ENCODE results near the gene PXK.
A peak's percentile ranks its signal among the peaks of the same experiment; 100 is the strongest.
"Not testable (repeated sequence)": the region's sequence is repeated elsewhere in the genome, so short reads cannot be mapped to it uniquely, and the experiment has no call there.

Gene PXK

GRCh38 chr3:58414538-58415197 is 82.0 kb downstream of the PXK start:
- DNase-seq, result peak in 15 of 51 donors; percentile 5 to 72 (median 25)

GRCh38 chr3:58416191-58416590 is 83.5 kb downstream of the PXK start:
- DNase-seq, result no peak

GRCh38 chr3:58417075-58417474 is 84.4 kb downstream of the PXK start:
- no peak for DNase-seq

- DNase-seq, result no peak
Measured at GRCh38 chr3:58418227-58418626, 85.5 kb downstream of the PXK start.

GRCh38 chr3:58419780-58420507 is 87.3 kb downstream of the PXK start:
- no peak for DNase-seq

- DNase-seq, result no peak
Measured at GRCh38 chr3:58421004-58421403, 88.3 kb downstream of the PXK start.

GRCh38 chr3:58422756-58423325 is 90.1 kb downstream of the PXK start:
- no peak for DNase-seq

- no peak for DNase-seq
Measured at GRCh38 chr3:58424613-58425012, 91.9 kb downstream of the PXK start.

- no peak for DNase-seq
Measured at GRCh38 chr3:58425782-58426181, 93.1 kb downstream of the PXK start.

GRCh38 chr3:58427661-58428361 is 95.1 kb downstream of the PXK start:
- DNase-seq, result no peak

- no peak for DNase-seq
Measured at GRCh38 chr3:58429657-58430056, 97.0 kb downstream of the PXK start.

GRCh38 chr3:58432905-58433304 is 100.2 kb downstream of the PXK start:
- DNase-seq, result no peak

- DNase-seq, result peak; percentile 70 to 99 (median 91)
Measured at GRCh38 chr3:58433400-58434167, 100.9 kb downstream of the PXK start, which contains the start of gene PDHB. TSS of gene PDHB (minus strand) at chr3:58433832. CDS start at chr3:58433809, 23 bp downstream.

- DNase-seq, result no peak
Measured at GRCh38 chr3:58434168-58434504, 101.4 kb downstream of the PXK start.

- no peak for DNase-seq
Measured at GRCh38 chr3:58434511-58434910, 101.8 kb downstream of the PXK start.

- no peak for DNase-seq
Measured at GRCh38 chr3:58434990-58435389, 102.3 kb downstream of the PXK start.

- DNase-seq, result not testable (repeated sequence)
Measured at GRCh38 chr3:58437276-58437675, 104.6 kb downstream of the PXK start.

GRCh38 chr3:58440996-58441355 is 108.3 kb downstream of the PXK start:
- not testable (repeated sequence) for DNase-seq

- no peak for DNase-seq
Measured at GRCh38 chr3:58441514-58442450, 109.1 kb downstream of the PXK start.

- DNase-seq, result no peak
Measured at GRCh38 chr3:58452176-58452575, 119.5 kb downstream of the PXK start.
